GM21529 (cell line): ENCODE data around the gene TTC6.

Source experiments
- ATAC-seq: cut with Tn5 transposase; IDR thresholded peaks from one replicate; pipeline ENCODE4 v1.9.1; 2021; ENCODE audit not compliant: unreplicated experiment

TTC6 gene

DNA sequence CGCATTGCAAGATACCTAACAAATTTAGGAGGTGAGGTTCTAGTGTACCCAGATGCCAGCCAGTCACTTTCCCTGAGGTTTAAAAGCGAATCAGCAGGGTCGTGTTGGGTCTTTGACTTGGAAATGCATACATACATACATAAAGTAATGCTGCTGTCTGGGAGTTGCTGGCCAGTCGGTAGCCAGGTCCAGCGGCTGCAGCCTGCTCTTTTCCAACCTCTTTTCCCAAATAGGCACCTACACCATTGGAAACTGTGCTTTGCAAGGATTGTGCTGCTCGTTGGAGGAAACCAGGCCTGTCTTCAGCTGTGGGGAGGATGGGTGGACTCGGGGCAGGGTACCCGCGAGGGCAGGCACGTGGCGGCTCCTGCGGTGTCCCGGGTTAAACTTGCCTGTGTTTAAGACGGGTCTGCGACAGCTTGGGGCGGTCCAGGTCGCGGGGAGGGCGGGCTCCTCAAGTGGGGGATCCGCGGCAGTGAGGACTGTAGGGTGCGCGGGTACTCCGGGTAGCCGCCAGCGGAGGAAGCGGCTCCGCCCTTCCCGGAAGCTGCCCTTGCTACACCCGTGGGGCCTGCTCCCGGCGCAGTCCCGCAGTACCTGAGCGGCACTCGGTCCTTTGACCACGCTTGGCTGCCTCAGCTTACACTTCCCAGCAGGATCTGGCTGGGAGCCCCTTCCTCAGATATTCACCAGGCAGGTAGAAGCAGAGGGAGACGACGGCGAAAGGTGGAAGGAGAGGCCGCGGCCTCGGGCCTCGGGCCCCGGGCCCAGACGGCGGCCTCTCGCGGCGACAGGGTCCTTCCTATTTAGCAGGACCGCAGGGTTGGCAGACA is 2.7 kb downstream of the TTC6 start:
- ATAC-seq, result no peak

DNA sequence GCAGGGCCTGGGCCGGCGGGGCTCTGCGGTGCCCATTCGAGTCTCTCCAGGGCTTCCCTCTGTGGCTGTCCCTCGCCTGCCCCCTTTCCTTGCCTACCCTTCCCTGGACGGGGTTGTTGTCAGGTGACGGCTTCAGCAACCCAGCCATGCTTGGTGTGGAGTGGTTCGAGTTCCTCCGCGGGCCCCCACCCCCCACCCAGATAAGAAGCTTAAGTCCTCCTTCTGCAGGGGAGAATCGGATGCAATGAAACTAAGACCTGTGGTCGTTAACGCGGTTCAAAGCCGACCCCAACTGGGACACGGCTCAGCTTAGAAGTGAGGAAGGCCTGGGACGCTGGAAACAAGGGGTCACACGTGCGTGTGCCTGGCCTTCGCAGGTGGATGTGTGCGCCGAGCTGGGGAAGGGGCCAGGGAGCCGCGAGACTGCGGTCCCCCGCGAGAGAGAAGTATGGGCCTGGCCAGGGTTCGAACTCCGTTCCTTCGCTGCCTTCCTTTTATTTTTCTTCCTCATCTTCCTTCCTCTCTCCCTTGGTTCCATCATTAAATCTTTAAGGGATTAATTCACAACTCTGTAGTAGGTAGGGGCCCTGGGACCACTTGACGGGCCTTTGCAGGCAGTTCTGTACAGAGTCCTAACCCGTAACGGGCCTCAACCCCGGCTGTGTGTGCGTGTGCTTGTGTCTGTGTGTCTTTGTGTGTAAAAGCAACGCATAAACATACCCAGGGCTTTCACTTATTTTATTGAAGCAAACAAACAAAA is 3.5 kb downstream of the TTC6 start:
- no peak for ATAC-seq

DNA sequence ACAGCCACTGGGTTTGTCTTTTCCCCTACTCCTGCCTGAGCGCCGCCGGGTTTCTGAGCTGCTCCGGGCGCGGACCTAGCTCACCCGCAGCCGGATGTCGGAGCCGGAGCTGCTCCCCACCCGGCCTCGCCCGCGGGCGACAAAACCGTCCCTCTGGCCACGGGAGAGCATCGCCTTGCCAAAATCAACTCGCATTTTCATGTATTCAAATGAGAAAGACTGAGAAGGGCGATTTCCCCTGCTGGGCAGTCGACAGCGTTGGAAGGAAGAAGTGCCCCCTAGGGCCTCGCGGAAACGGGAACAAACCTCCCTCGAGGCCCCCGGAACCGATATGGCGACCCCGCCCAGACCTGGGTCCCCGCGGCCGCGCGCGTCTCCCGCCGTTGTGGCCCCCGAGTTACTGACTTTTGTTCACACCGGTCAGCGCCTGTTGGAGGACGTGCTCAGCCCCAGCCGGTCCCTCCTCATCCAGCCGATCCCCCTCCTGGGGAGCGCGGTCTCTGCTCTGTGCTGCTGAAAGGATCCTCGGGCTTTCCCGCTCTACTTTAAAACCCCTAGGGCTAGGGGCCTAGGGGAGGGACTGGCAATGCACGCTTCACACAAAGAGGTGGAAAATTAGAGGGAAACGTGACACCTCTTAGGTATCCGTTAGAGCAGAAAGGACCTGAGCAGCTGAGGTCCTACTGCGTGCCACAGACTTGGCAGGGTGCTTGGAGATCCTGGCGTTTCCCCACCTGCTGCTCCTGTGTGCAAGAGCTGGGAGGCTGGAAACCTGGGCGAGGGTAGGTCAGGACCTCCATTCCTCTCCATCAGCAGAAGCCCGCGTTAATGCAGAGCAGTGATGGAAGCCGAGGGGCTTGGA is 4.3 kb downstream of the TTC6 start:
- ATAC-seq, result no peak

DNA sequence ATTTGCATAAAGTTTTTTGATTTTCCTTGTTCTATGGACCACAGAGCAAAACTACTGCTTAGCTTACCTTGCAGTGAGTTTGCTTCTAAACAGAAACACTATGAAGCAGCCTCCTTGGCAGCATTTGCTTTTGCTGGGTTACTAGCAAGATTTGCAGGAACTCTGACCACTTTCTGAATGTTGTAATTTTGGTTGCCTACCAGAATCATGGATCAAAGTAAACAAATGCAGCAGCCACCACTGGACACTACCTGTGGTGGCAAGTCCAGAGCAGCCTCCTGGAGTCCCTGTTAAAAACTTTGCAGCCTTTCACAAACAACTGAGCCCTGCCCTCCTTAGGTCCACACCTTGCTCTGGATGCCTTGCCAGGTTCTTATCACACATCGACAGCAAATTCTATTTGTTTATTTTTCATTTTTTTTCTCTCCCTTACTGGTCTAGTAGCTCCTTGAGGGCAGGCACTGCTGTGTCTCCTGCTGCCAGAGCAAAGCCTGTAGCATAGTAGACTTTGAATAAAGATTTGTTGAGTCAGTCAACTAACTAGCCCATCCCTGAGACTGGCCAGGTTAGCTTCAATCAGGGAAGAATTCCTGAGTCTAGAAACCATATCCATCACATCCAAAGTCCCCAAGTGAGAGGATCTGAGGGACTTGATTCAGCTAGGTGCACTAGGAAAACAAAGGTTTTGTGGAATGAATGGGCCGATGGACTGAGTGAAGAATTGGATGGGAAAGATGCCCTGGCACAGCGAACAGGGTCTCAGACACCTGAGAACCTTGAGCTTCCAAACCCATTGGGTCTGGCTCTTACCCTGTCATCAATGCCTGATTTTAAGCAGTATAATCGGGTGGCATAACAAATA is 5.7 kb downstream of the TTC6 start:
- ATAC-seq, result no peak

DNA sequence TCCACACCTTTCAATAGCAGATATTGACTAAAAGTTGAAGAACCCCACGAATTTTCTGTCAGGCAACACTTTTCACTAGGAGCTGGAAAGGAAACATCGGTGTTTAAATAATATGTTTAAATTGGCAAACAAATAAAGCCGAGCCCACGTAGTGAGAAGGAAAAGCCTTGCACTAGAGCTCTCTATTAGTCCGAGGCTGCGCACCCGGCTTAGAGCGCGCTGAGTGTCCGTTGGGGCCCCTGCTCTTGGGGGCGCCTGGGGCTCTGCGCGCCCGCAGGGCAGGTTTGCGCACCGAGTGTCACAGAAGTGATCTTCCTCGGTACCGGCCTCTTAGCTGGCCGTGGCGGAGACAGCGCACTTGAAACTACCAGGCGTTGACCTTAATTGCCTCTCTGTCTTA is 6.4 kb downstream of the TTC6 start:
- ATAC-seq, result no peak

DNA sequence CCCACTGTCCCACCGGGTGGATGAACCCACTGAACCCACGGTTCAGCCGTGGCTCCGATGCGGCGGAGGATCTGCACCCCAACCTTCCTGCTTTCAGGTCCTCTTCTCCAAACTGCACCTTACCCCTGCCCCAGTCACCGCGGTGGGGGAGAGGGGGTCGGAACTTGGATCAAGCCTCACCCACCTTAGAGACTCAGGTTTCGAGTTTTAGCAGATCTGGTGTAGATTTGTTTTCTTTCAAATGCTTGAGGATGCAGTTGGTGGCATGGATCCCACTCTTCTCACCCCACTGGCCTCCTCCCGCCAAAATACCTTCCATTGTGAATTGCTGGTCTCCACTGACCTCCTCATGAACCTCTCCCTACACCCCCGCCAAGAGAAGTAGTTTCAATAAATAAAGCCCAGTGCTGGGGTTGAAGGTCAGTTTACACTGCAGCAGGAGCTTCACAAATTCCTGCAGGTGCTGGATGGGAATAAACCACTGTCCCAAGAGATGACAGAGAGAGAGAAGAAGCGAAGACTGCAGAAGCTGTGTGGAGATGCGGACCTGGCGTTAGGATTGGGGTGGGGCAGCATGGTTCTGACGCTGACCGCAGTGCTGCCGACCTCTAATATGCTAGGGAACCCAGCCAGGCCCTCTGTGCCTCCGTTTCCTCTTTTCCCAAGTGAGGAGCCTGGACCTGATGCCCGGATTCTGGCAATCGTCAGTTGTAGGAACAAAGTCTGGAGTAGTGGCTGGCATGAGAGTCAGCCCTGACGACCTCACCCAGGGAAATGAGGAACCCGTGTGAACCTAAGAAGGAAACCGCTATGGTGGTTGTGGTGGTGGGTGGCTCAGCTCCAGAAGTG is 7.4 kb downstream of the TTC6 start:
- ATAC-seq, result no peak

DNA sequence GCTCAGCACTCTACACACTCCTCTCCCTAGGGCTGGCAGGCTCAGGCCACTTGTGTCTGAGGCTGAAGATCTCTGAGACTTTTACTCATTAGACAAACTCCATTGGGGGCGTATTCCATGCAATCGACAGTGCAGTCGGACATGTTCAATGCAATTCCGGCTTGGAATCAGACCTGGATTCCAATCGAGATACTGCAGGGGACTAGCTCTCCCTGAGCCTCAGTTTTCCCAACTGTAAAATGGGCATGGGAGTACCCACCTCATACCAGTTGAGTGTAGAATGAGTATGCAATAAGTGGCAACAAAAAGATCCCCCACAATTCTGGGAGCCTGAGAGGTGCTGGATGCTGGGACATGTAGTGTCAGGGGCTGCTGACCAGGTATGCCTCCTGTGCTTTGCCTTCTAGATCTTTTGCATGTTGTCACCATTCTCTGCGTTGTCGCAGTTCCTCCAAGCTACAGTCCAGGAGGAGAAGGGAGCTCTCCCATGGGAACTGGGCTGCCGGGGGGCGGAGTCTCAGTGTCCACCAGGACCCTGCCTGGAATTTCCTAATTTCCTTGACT is 8.3 kb downstream of the TTC6 start:
- ATAC-seq, result no peak

DNA sequence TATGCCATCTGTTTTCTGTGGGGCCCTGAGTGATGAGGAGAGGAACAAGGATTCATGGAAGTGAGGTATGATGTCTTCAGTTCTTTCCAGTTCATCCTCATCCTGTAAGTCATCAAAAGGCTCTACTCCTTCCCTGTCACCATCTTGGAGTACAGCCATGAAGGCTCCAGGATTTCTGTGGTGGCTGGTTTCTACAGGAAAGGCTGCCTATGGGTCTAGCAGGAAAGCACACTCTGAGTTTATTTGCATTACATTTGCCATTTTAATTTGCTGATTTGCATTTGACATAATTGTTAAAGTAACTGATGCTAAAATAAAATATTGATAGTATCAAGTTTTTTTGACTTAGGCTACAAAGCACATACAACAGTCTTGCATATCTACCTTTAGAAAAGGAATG is 11.2 kb downstream of the TTC6 start:
- no peak for ATAC-seq

DNA sequence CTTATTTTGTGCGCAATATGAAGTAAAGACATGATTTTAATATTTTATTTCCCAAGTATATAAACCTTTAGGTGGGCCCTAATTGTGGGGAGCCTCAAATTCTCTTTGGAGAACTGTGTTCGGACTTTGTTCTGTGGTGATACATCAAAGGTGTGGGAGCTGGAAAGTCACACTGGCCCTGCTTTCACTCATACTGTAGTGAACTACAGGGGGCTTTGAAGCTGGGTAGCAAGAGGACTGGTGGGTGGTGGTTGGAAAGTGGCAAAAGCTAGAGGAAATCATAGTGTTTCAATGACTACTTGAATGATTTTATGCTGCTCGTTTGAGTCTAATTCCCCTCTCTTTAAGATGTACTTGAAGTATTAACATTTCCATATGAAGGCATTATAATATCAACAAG is 13.2 kb downstream of the TTC6 start:
- ATAC-seq, result no peak

DNA sequence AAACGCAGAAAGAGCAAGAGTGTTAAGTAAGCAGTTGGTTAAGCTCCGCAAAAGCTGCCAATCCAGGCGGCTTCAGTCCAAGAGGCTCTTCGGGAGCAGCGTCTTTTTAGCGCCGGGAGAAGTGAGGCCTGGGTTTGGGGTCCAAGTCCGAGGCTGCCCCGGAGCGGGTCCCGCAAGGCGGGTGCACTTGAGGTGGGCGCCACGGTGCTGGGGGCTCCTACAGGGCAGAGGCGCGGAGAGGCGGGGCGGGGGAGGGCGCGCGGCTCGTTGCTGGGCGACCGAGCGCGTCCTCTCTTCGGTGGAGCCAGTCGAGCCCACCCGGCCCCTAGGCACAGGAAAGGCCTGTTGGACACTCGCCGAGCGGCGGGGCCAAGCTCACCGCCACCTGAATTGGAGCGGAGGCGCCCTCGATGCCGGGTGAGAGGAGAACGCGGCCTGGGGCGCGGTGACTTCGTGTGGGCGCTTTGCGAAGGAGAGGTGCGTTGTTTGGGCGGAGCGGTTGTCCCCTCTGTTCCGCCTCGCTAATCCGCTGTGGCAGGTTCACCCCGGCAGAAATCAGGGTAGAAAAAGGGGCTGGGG is 15.6 kb downstream of the TTC6 start:
- no peak for ATAC-seq

DNA sequence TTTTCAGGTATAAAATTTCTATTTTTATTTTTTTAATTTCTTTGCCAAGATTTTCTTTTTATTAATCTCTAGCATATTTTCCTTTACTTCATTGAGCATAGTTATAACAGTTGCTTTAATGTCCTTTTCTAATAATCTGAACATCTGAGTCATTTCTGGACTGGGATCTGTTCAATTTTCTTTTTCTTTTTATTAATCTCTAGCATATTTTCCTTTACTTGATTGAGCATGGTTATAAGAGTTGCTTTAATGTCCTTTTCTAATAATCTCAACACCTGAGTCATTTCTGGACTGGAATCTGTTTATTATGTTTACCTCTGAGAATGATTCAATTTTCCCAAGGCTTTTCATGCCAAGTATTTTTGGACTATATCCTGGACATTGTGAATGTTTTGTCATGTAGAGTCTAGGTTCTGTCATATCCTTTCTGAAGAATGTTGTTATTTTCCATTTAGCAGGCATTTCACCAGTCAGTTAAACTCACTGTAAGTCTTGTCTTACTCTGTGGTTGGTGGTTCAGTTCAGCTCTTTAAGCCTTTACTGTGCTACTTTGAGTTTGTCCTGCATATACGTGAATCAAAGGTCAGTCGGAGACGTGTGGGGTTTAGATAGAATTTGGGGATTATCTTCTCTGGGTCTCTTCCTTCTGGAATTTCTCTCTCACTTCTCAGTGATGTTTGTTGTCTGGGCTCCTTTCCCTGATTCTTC is 20.3 kb downstream of the TTC6 start:
- ATAC-seq, result no peak

DNA sequence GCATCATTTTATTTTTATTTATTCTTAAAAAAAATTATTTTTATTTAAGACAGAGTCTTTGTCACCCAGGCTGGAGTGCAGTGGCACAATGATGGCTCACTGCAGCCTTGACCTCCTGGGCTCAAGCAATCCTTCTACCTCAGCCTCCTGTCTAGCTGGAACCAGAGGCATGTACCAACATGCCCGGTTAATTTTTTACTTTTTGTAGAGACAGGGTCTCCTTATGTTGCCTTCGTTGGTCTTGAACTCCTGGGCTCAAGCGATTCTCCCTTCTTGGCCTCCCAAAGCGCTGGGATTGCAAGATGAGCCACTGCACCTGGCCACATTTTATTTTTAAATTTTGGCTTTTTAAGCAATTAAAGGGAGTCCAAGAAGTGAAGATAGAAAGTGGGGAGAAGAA is 21.4 kb downstream of the TTC6 start:
- ATAC-seq, result no peak

DNA sequence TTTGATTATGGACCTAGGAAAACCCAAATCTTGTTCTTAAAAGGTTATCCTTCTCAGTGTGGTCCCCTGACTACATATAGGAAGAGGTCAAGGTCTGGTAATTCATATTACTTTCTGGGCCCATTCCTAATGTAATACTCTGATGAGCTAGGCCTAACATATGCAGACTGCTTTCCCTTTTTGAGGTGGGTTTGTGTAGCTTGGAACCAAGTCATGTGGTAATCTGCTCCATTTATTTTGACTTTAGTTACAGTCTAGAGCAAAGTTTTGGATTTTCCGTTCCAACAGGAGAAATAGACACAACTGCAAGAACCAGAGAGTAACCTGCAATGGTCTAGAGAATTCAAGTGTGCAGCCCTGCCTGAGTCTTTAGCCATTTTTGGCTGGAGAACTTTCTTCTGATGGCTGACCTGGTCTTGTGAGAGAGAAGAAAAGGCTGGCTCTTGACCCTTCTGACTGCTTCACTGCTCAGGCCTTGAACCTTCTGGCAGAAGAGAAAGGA is 22.5 kb downstream of the TTC6 start:
- no peak for ATAC-seq

DNA sequence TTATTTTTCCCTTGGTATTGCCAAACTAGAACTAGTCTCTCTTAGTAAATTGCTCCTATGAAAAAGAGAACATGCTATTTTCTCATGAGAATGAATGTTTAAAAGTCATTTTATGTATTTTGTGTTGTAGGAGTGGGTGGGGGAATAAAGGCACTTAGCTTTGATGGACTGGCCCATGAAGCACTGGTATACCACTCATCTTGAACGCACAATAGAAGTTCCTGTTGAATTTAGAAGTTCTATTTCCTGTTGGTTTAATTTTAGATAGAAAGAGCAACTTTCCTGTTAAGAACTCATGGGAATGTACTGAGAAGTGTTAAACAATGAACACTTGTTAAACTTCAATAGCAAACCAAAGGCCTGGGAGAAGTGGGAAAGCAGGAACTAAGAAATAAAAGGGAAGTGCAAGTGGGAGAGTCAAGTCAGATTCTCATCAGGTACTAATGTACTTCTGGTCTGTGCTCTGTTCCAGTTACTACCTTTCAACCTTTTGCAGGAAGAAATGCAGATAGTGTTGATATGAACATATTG is 23.1 kb downstream of the TTC6 start:
- ATAC-seq, result no peak

DNA sequence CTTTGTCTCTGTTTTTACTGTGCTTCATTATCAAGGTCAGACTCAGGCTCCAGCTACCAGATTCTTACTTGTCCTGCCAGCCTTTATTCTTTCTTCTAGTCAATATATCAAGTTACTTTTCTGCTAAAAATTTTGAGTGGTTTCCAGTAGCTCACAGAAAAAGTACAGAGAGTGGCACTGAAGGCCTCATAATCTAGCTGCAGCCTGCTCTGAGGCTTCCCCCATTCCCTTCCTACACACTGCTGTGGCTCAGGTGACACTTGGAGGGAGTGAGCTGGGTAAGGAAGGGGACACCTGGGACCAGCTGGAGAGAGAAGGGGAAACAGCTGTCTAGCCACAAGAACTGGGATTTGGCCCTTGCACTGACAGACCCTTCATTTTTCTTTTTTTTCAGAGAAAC is 25.4 kb downstream of the TTC6 start:
- no peak for ATAC-seq

DNA sequence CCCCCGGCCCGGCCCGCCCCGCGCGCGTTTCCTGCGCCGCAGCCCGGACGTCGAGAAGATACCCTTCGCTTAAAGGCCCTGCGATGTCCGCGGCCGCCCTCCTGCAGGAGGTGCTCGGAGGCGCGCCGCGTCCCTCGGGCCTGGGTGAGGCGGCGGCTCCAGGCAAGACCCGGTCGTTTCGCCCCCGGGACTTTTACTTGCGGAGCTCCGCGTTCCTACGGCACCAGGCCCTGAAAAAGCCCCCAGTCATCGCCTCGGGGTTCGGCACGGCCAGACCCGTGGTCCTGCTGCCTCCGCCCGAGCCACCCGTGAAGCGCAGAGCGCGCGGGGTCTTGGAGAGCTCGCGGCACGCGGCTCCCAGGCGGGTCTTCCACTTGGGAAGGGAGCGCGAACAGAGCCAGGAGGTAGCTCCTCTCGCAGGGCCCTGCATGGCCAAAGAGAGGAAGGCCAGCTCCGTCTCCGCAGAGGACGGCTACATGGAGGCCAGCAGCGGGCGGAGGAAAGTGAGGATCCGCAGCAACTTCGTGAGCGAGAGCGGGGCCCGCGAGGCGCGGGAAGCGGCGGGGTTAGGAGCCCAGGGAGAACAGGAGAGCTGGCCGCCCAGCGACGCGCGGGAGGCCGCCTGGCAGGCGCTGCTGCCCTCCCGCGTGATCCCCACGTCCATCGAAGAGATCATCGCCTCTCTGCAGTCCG is 26.9 kb downstream of the TTC6 start:
- no peak for ATAC-seq

DNA sequence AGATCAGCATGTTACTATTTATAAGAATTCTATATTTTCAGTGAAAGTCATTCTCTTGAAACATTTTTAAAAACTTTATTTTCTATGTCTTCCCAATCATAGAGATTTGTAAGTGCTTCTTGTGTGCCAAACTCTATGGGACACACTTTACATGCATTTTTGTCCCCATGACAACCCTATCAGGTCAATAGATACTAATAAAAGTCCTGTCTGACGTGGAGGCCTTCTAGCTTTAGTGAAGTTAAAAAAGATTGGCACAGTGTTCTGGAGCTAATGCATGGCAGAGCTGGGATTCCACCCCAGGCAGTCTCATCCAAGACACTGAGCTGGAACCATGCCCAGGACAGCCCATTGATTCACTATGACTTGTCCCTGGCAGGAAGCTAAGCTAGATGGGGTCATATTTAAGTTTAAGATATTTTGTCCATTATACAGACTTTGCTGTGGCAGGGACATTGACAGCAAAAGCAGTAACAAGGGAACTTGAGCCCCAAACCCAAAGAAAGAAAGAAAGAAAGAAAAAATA is 28.1 kb downstream of the TTC6 start:
- ATAC-seq, result no peak
